KMS-11 (cell line): ENCODE measurements around the gene EIF4ENIF1.

Experiments
- H2AFZ ChIP-seq: fragments of 200-600 bp; sonication (generic); 2 replicates; pipeline ENCODE4 v1.6.1; 2016; ENCODE audit warnings: antibody characterized with exemption, mixed run types, low read depth
- H3K27ac ChIP-seq: fragments of 200-600 bp; sonication (generic); 2 replicates; pipeline ENCODE4 v1.6.1; 2016; ENCODE audit warnings: mild to moderate bottlenecking, mixed run types
- H3K27me3 ChIP-seq: fragments of 200-600 bp; sonication (generic); 2 replicates; pipeline ENCODE4 v1.6.1; 2017; ENCODE audit warnings: mild to moderate bottlenecking, low read depth, mixed run types, moderate library complexity; ENCODE audit not compliant: insufficient read depth
- H3K36me3 ChIP-seq: fragments of 200-600 bp; sonication (generic); 2 replicates; pipeline ENCODE4 v1.6.1; 2017; ENCODE audit warnings: mild to moderate bottlenecking, mixed run types; ENCODE audit not compliant: insufficient read depth
- H3K4me1 ChIP-seq: fragments of 200-600 bp; sonication (generic); 2 replicates; pipeline ENCODE4 v1.6.1; 2016; ENCODE audit warnings: mild to moderate bottlenecking, low read depth, mixed run types; ENCODE audit not compliant: poor library complexity, severe bottlenecking
- H3K4me2 ChIP-seq: fragments of 200-600 bp; sonication (generic); 2 replicates; pipeline ENCODE4 v1.7.0; 2016; ENCODE audit warnings: mild to moderate bottlenecking, mixed run types
- H3K4me3 ChIP-seq: fragments of 200-600 bp; sonication (generic); IDR thresholded peaks from 2 replicates; pipeline ENCODE4 v1.6.1; 2017; ENCODE audit warnings: low read depth, low read length, mixed read lengths; ENCODE audit not compliant: insufficient read depth
- H3K79me2 ChIP-seq: fragments of 200-600 bp; sonication (generic); 2 replicates; pipeline ENCODE4 v1.6.1; 2016; ENCODE audit warnings: low read depth, mixed run types; ENCODE audit not compliant: insufficient read depth
- H3K9ac ChIP-seq: fragments of 200-600 bp; sonication (generic); 2 replicates; pipeline ENCODE4 v1.6.1; 2016; ENCODE audit warnings: mild to moderate bottlenecking, mixed run types
- H4K20me1 ChIP-seq: fragments of 200-600 bp; sonication (generic); 2 replicates; pipeline ENCODE4 v1.6.1; 2016; ENCODE audit warnings: mild to moderate bottlenecking, mixed run types; ENCODE audit not compliant: insufficient read depth
- TF ChIP-seq, protein P1 (sequence below): fragments of 200-600 bp; sonication (generic); conservative IDR thresholded peaks from 2 replicates; pipeline ENCODE4 v1.6.1; 2017; ENCODE audit warnings: low read depth, mild to moderate bottlenecking, antibody characterized with exemption, low read length, moderate library complexity, mixed read lengths

EIF4ENIF1 gene

GRCh38 chr22:31440681-31441080 lies 49.0 kb downstream of the EIF4ENIF1 start:
- H2AFZ ChIP-seq = no peak overlapping the region
- H3K9ac ChIP-seq = no peak overlapping the region
- no peaks in the 10 kb centered on the region for H4K20me1 ChIP-seq
- H3K4me2 ChIP-seq = no peak overlapping the region
- H3K36me3 ChIP-seq = 0 out of 2 replicates have a peak, but pooled peaks cover 5% of the 10 kb centered on the region
- no peak overlapping the region for H3K4me3 ChIP-seq
- no peak overlapping the region for H3K27ac ChIP-seq
- H3K27me3 ChIP-seq = no peaks in the 10 kb centered on the region
- no peaks in the 10 kb centered on the region for H3K79me2 ChIP-seq
- TF ChIP-seq, protein P1, sequence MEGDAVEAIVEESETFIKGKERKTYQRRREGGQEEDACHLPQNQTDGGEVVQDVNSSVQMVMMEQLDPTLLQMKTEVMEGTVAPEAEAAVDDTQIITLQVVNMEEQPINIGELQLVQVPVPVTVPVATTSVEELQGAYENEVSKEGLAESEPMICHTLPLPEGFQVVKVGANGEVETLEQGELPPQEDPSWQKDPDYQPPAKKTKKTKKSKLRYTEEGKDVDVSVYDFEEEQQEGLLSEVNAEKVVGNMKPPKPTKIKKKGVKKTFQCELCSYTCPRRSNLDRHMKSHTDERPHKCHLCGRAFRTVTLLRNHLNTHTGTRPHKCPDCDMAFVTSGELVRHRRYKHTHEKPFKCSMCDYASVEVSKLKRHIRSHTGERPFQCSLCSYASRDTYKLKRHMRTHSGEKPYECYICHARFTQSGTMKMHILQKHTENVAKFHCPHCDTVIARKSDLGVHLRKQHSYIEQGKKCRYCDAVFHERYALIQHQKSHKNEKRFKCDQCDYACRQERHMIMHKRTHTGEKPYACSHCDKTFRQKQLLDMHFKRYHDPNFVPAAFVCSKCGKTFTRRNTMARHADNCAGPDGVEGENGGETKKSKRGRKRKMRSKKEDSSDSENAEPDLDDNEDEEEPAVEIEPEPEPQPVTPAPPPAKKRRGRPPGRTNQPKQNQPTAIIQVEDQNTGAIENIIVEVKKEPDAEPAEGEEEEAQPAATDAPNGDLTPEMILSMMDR = no peak
- H3K4me1 ChIP-seq = peaks cover 6% of the 10 kb centered on the region

DNA sequence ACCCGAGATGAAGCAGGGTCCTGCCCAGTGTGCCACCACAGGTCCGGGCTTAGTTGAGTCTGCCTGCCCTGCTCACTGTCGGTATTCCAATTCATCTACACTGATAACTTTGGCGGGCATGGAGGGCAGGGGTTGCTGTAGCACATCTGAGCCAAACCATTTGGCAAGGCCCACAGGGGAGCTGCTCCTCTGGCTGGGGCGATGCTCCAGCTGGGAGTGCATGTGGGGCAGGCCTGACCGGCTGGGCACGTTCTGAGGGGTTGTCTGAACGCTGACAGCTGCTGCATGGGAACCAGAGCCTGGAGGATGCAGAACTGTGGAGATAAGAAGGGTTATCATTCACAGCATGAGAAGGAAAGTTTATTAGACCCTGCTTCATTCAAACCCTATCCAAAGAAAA lies 49.8 kb downstream of the EIF4ENIF1 start:
- no peak overlapping the region for H3K9ac ChIP-seq
- H2AFZ ChIP-seq = no peak overlapping the region
- no peak overlapping the region for H3K4me3 ChIP-seq
- TF ChIP-seq, protein P1 = no peak
- no peaks in the 10 kb centered on the region for H4K20me1 ChIP-seq
- no peaks in the 10 kb centered on the region for H3K27me3 ChIP-seq
- H3K4me1 ChIP-seq = no peaks in the 10 kb centered on the region
- H3K27ac ChIP-seq = no peak overlapping the region
- H3K79me2 ChIP-seq = no peaks in the 10 kb centered on the region
- 0 out of 2 replicates have a peak, but pooled peaks cover 5% of the 10 kb centered on the region for H3K36me3 ChIP-seq
- H3K4me2 ChIP-seq = no peak overlapping the region

- no peak overlapping the region for H3K27ac ChIP-seq
- no peak overlapping the region for H3K4me3 ChIP-seq
- H3K4me1 ChIP-seq = no peaks in the 10 kb centered on the region
- peaks cover 18% of the 10 kb centered on the region; the same call in 1 of the 2 replicates for H3K36me3 ChIP-seq
- no peaks in the 10 kb centered on the region for H3K27me3 ChIP-seq
- TF ChIP-seq, protein P1 = no peak
- H4K20me1 ChIP-seq = no peaks in the 10 kb centered on the region
- H3K79me2 ChIP-seq = no peaks in the 10 kb centered on the region
- no peak overlapping the region for H3K4me2 ChIP-seq
- H3K9ac ChIP-seq = no peak overlapping the region
- H2AFZ ChIP-seq = no peak overlapping the region
Measured at GRCh38 chr22:31436132-31436531, 53.5 kb downstream of the EIF4ENIF1 start.

DNA sequence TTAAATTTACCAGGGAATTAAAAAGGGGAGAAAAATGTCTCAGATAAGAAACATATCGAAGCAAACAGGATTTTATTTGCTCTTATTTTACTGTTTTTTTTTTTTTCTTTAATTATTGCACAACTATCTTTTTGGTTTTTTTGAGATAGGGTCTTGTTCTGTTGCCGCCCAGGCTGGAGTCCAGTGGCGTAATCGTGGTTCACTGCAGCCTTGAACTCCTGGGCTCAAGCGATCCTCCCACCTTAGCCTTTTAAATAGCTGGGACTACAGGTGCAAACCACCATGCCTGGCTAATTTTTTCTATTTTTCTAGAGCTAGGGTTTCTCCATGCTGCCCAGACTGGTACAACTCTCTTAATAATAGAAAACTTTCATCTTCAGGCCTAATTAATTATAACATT lies 57.7 kb downstream of the EIF4ENIF1 start:
- Histone ChIP-seq H3K79me2 (no peaks in the 10 kb centered on the region), H3K4me2 (no peak overlapping the region), H3K27ac (no peak overlapping the region), H3K4me1 (no peaks in the 10 kb centered on the region), H3K9ac (no peak overlapping the region), H3K27me3 (no peaks in the 10 kb centered on the region), H2AFZ (no peak overlapping the region), H3K36me3 (peaks cover 17% of the 10 kb centered on the region; the same call in 1 of the 2 replicates), H4K20me1 (no peaks in the 10 kb centered on the region), H3K4me3 (no peak overlapping the region)
- TF ChIP-seq, protein P1 = no peak
